Measurements from ENCODE around the gene HLF.
A peak's percentile ranks its signal among the peaks of the same experiment; 100 is the strongest.

- peak in 2 of 5 experiments; percentile 8 to 19 for TF ChIP-seq CTCF (IDR thresholded peaks at IDR 0.05 in 4 of 5, conservative IDR thresholded peaks at IDR 0.05 in 1 of 5)
- peak; percentile 79 to 82 for TF ChIP-seq POLR2A (IDR thresholded peaks at IDR 0.05)
Observed at GRCh38 chr17:55264645-55265298, at the start of gene HLF.

Measured in gastrocnemius medialis (tissue), 4 donors.